Stomach smooth muscle (tissue), 2 donors: Measurements from ENCODE around the gene KRT79.
"Not testable (repeated sequence)": the region's sequence is repeated elsewhere in the genome, so short reads cannot be mapped to it uniquely, and the experiment has no call there.

Source experiments
- H3K27ac ChIP-seq: one replicate; pipeline ENCODE4 v1.7.0; 2013; ENCODE audit warnings: mild to moderate bottlenecking, low read length, inconsistent platforms
- H3K27me3 ChIP-seq, 2 donors: one replicate each; pipeline ENCODE4 v1.7.0; 2013; ENCODE audit warnings: low read length in 2 of 2; ENCODE audit not compliant: insufficient read depth in 2 of 2, control insufficient read depth in 1 of 2
- H3K36me3 ChIP-seq, 2 donors: one replicate each; pipeline ENCODE4 v1.7.0; 2013; ENCODE audit warnings: low read length in 2 of 2; ENCODE audit not compliant: control insufficient read depth in 2 of 2, insufficient read depth in 2 of 2
- H3K4me1 ChIP-seq: one replicate; pipeline ENCODE4 v1.7.0; 2013; ENCODE audit warnings: low read length; ENCODE audit not compliant: control insufficient read depth, insufficient read depth
- H3K4me3 ChIP-seq, 2 donors: one replicate each; pipeline ENCODE4 v1.7.0; 2013; ENCODE audit warnings: low read length in 2 of 2
- H3K9ac ChIP-seq, 2 donors: one replicate each; pipeline ENCODE4 v1.7.0; 2013; ENCODE audit warnings: low read length in 2 of 2, mild to moderate bottlenecking in 1 of 2
- H3K9me3 ChIP-seq, 2 donors: one replicate each; pipeline ENCODE4 v1.7.0; 2013; ENCODE audit warnings: low read length in 2 of 2; ENCODE audit not compliant: control insufficient read depth in 2 of 2
- donor health status: healthy.
- donor health status: Pancreatic carcinoma.

The KRT79 gene

GRCh38 chr12:52857500-52857899 is 23.4 kb upstream of the KRT79 start:
- H3K9ac ChIP-seq: no peak overlapping the region
- no peaks in the 10 kb centered on the region for H3K9me3 ChIP-seq
- no peaks in the 10 kb centered on the region for H3K27me3 ChIP-seq
- no peak overlapping the region for H3K27ac ChIP-seq
- H3K4me3 ChIP-seq: no peak overlapping the region
- H3K4me1 ChIP-seq: peaks cover 6% of the 10 kb centered on the region
- H3K36me3 ChIP-seq: no peaks in the 10 kb centered on the region

DNA sequence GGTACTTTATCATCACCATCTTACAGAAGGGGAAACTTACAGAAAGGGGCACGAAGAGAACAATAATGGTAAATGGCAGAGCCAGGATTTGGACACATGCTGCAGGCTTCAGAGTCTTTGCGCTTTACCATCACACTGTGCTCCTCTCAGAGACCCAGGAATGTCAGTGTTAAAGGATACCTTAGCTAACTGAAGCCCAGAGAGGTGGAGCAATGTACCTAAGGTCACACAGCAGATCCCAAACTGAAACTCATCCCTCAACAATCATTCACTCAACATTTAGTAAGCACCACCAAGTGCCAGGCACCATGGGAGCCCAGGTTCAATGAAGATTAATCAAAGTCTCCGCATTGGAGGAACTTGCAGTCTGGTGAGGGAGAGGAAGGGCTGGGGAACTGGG is 22.7 kb upstream of the KRT79 start:
- H3K27ac ChIP-seq: no peak overlapping the region
- H3K4me1 ChIP-seq: peaks cover 6% of the 10 kb centered on the region
- H3K9ac ChIP-seq: no peak overlapping the region
- H3K4me3 ChIP-seq: no peak overlapping the region
- H3K9me3 ChIP-seq: no peaks in the 10 kb centered on the region
- peaks cover 0 to 2% of the 10 kb centered on the region in 2 donors for H3K27me3 ChIP-seq
- no peaks in the 10 kb centered on the region for H3K36me3 ChIP-seq

DNA sequence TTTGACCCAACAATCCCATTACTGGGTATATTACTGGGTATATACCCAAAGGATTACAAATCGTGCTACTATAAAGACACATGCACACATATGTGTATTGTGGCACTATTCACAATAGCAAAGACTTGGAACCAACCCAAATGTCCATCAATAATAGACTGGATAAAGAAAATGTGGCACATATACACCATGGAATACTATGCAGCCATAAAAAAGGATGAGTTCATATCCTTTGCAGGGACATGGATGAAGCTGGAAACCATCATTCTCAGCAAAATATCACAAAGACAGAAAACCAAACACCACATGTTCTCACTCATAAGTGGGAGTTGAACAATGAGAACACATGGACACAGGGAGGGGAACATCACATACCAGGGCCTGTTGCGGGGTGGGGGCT is 22.0 kb upstream of the KRT79 start:
- not testable (repeated sequence) for H3K4me1 ChIP-seq, H3K27ac ChIP-seq, H3K4me3 ChIP-seq, H3K9ac ChIP-seq, H3K9me3 ChIP-seq, H3K27me3 ChIP-seq, H3K36me3 ChIP-seq

DNA sequence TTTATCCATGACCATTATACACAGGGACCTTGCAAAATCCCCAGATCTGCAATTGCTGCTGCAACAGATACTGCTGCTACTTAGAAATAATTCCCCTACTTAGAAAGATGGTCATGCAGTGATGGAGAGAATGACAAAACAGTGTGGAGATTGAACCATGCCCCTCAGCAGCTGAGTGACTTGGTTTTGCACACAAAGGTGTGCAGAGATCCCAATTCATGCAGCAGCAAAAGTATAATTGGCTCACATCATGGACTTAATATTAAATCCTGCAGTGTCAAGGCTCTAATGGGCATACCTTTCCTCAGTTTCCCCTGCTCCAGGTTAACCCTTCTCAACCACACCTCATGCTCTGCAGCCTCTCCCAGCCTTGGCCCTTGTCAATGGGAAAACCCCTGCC is 17.7 kb upstream of the KRT79 start:
- Histone ChIP-seq H3K36me3 (no peaks in the 10 kb centered on the region), H3K4me3 (no peak overlapping the region), H3K27me3 (peaks cover 0 to 8% of the 10 kb centered on the region in 2 donors), H3K27ac (no peak overlapping the region), H3K4me1 (no peaks in the 10 kb centered on the region), H3K9ac (no peak overlapping the region), H3K9me3 (no peaks in the 10 kb centered on the region)

GRCh38 chr12:52850681-52851080 is 16.6 kb upstream of the KRT79 start:
- no peaks in the 10 kb centered on the region for H3K9me3 ChIP-seq
- no peak overlapping the region for H3K27ac ChIP-seq
- H3K27me3 ChIP-seq: peaks cover 0 to 8% of the 10 kb centered on the region in 2 donors

DNA sequence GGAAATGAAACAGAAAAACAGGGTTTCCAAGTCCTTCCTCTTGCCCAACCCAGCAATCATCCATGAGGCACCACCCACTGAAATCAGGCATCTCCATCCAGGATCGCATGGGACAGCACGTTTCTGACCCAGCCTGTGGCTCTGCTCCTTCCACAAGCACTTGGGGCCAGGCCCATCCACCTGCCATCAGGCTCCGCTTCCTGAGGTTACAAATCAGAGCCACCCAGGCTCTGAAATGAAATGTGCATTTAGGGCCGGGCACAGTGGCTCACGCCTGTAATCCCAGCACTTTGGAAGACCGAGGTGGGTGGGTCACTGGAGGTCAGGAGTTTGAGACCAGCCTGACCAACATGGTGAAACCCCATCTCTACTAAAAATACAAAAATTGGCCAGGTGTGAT is 15.4 kb upstream of the KRT79 start:
- H3K27me3 ChIP-seq: peaks cover 0 to 8% of the 10 kb centered on the region in 2 donors
- no peak overlapping the region for H3K4me3 ChIP-seq
- no peaks in the 10 kb centered on the region for H3K9me3 ChIP-seq
- H3K4me1 ChIP-seq: no peaks in the 10 kb centered on the region
- H3K9ac ChIP-seq: no peak overlapping the region
- no peak overlapping the region for H3K27ac ChIP-seq
- no peaks in the 10 kb centered on the region for H3K36me3 ChIP-seq

More at GRCh38 chr12:52850681-52851080, 16.6 kb upstream of the KRT79 start:
- Histone ChIP-seq H3K4me3 (no peak overlapping the region), H3K9ac (no peak overlapping the region), H3K4me1 (no peaks in the 10 kb centered on the region), H3K36me3 (no peaks in the 10 kb centered on the region)

DNA sequence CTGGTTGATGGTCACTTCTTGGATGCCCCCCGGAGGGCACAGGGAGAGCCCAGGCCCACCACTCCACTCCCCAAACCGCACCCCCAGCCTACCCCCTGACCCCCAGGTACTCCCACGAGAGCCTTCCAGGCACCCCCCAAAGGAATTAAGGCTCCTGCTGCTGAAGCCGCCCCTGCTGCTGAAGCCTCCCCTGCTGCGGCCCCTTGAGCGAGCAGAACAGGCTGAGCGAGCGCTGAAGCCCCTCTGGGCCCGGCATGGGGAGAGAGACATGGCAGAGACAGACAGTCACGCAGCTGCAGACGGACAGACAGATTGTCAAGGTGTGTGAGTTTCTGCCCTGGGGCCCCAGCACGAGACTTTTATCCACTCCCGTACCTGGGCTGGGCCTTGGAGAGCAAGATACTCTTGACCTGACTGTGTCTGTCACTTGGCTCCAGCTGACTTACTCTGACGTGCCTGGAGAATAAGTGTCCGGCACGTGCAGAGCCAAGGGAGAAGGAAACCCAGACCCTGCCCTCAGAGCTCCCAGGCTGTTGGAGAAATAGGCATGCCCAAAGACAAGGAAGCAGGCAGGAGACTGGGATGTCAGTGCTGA is 14.6 kb upstream of the KRT79 start, which contains the start of gene KRT78:
Gene KRT78 (minus strand): TSS at position 334 of the 595 bp plus-strand sequence. CDS start 64 bp downstream, at position 270.
- H3K9ac ChIP-seq: no peak within 1 kb of the TSS
- peaks cover 0 to 8% of the 10 kb centered on the region in 2 donors for H3K27me3 ChIP-seq
- no peak within 1 kb of the TSS for H3K4me3 ChIP-seq
- no peak within 1 kb of the TSS for H3K27ac ChIP-seq
- no peaks in the 10 kb centered on the region for H3K9me3 ChIP-seq
- H3K4me1 ChIP-seq: no peaks in the 10 kb centered on the region
- H3K36me3 ChIP-seq: no peaks in the 10 kb centered on the region

- H3K36me3 ChIP-seq: no peaks in the 10 kb centered on the region
- no peak overlapping the region for H3K4me3 ChIP-seq
- H3K27ac ChIP-seq: no peak overlapping the region
- H3K27me3 ChIP-seq: peaks cover 0 to 8% of the 10 kb centered on the region in 2 donors
- H3K4me1 ChIP-seq: no peaks in the 10 kb centered on the region
- H3K9ac ChIP-seq: no peak overlapping the region
- no peaks in the 10 kb centered on the region for H3K9me3 ChIP-seq
Observed at GRCh38 chr12:52847335-52848102, 13.4 kb upstream of the KRT79 start.

- Histone ChIP-seq H3K27me3 (peaks cover 0 to 5% of the 10 kb centered on the region in 2 donors), H3K36me3 (no peaks in the 10 kb centered on the region), H3K4me3 (no peak overlapping the region), H3K27ac (no peak overlapping the region), H3K9ac (no peak overlapping the region), H3K4me1 (no peaks in the 10 kb centered on the region), H3K9me3 (no peaks in the 10 kb centered on the region)
Observed at GRCh38 chr12:52846356-52846970, 12.4 kb upstream of the KRT79 start.

- H3K9ac ChIP-seq: no peak overlapping the region
- H3K27me3 ChIP-seq: peaks cover 0 to 5% of the 10 kb centered on the region in 2 donors
- H3K4me3 ChIP-seq: no peak overlapping the region
- H3K36me3 ChIP-seq: no peaks in the 10 kb centered on the region
- H3K9me3 ChIP-seq: no peaks in the 10 kb centered on the region
- no peaks in the 10 kb centered on the region for H3K4me1 ChIP-seq
- no peak overlapping the region for H3K27ac ChIP-seq
Observed at GRCh38 chr12:52845946-52846345, 11.8 kb upstream of the KRT79 start.

- no peaks in the 10 kb centered on the region for H3K36me3 ChIP-seq
- no peak overlapping the region for H3K27ac ChIP-seq
- no peak overlapping the region for H3K9ac ChIP-seq
- no peak overlapping the region for H3K4me3 ChIP-seq
- peaks cover 0 to 7% of the 10 kb centered on the region in 2 donors for H3K27me3 ChIP-seq
- H3K4me1 ChIP-seq: no peaks in the 10 kb centered on the region
- no peaks in the 10 kb centered on the region for H3K9me3 ChIP-seq
Observed at GRCh38 chr12:52844386-52844785, 10.3 kb upstream of the KRT79 start.
